Retinal pigment epithelial cell (primary cell): ENCODE results near the gene ZAR1.
"Not testable (repeated sequence)": the region's sequence is repeated elsewhere in the genome, so short reads cannot be mapped to it uniquely, and the experiment has no call there.

ENCODE experiments used
- DNase-seq: peaks from one replicate; pipeline ENCODE4 v3.0.0-alpha.2; 2010; ENCODE audit warnings: low read depth
- H3K4me3 ChIP-seq: 2 replicates; pipeline ENCODE4 v1.5.1; 2011; ENCODE audit warnings: mild to moderate bottlenecking, low read length, control low read depth, moderate library complexity
- CTCF ChIP-seq: conservative IDR thresholded peaks from 2 replicates; pipeline ENCODE4 v1.5.1; 2011; ENCODE audit warnings: low read depth, low read length, control low read depth, inconsistent platforms

The ZAR1 gene

GRCh38 chr4:48490012-48490679, at the start of gene ZAR1:
ZAR1 (plus strand) TSS chr4:48490252; CDS start chr4:48490292, 40 bp downstream.
- no peak for TF ChIP-seq CTCF
- H3K4me3 ChIP-seq: peak within 1 kb of the TSS; percentile 9
- DNase-seq: no peak

GRCh38 chr4:48440914-48441313, 49.1 kb upstream of the ZAR1 start:
- DNase-seq, H3K4me3 ChIP-seq: not testable (repeated sequence)

- TF ChIP-seq CTCF: peak; percentile 51
- H3K4me3 ChIP-seq: no peak overlapping the region
- DNase-seq: no peak
These were observed 44.3 kb upstream of the ZAR1 start for GRCh38 chr4:48445704-48446103.

- TF ChIP-seq CTCF: no peak
- H3K4me3 ChIP-seq: no peak overlapping the region
- no peak for DNase-seq
These were observed 43.4 kb upstream of the ZAR1 start for GRCh38 chr4:48446642-48447041.

- H3K4me3 ChIP-seq: no peak overlapping the region
- no peak for DNase-seq
- no peak for TF ChIP-seq CTCF
These were observed 40.9 kb upstream of the ZAR1 start for GRCh38 chr4:48449151-48449550.

GRCh38 chr4:48450740-48451139, 39.3 kb upstream of the ZAR1 start:
- DNase-seq: no peak
- no peak overlapping the region for H3K4me3 ChIP-seq
- TF ChIP-seq CTCF: no peak

- not testable (repeated sequence) for DNase-seq, H3K4me3 ChIP-seq
These were observed 38.4 kb upstream of the ZAR1 start for GRCh38 chr4:48451656-48452055.

- no peak for DNase-seq
- no peak for TF ChIP-seq CTCF
- no peak overlapping the region for H3K4me3 ChIP-seq
These were observed 35.5 kb upstream of the ZAR1 start for GRCh38 chr4:48454591-48454990.
